ENCODE data around the gene ERMP1. TPM values are rescaled to one million over a fixed set of nuclear protein-coding genes. Genes with fewer than 3 reads are reported as not detected.

ERMP1 gene
- polyA plus RNA-seq, 1 donor from 2014 or later = 7.8 TPM

DNA sequence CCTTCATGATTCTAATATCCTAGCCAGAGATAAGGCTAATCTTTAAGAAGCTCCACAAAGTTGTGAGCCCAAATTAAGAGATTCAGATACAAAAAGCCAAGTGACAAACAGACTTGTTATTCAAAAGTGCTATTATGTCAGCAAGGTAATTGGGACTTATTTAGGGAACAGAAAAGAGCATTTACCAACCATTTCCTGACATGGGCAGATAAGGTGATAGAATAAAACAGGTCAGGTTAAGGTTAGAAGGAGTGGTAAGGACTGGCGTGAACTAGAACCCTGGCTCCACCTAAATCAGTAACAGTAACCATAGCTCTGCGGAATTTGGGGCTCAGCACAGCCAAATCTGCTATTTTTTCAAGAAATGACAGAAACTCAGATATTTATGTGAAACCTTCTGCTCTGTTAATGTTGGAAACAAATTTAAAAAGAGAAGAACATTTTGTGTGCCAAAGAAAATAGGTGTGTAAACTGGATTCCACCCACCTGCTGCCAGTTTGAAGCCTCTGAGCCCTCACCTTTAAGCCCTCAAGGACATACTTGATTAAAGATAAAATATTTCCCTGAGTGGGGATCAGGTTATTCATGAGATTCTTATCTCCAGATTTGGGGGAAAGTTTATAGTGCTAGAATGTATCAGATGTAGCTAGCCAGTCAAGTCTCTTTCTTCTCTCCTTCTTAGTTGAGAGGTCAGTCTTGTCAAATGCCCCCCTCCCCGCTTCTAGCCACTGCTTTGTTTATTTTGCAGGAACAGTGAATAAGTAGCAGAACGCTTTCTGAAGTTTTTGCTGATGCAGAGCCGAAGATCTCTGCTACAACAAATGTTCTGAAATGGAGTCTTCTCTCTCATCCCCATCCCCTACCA is 10.2 kb upstream of the ERMP1 start:
- no peaks in the 10 kb centered on the region for H3K79me2 ChIP-seq (replicated peaks; ENCODE audit: insufficient read depth, low read length)
- no peak overlapping the region for H3K4me3 ChIP-seq (ENCODE audit: low read length)
- TF ChIP-seq EZH2 (IDR thresholded peaks at IDR 0.05; ENCODE audit: borderline replicate concordance, insufficient read depth, low read length, poor library complexity, severe bottlenecking) (no peak), EP300 (conservative IDR thresholded peaks at IDR 0.05; ENCODE audit: poor library complexity, severe bottlenecking) (no peak), MXI1 (conservative IDR thresholded peaks at IDR 0.05; ENCODE audit: poor library complexity, severe bottlenecking) (no peak), SMC3 (conservative IDR thresholded peaks at IDR 0.05; ENCODE audit: poor library complexity) (no peak), TAF1 (IDR thresholded peaks at IDR 0.05; ENCODE audit: low read depth) (no peak), REST (IDR thresholded peaks at IDR 0.05; ENCODE audit: borderline replicate concordance) (no peak), POLR2AphosphoS5 (IDR thresholded peaks at IDR 0.05) (no peak), RAD21 (conservative IDR thresholded peaks at IDR 0.05) (no peak)
- TF ChIP-seq, protein P1, sequence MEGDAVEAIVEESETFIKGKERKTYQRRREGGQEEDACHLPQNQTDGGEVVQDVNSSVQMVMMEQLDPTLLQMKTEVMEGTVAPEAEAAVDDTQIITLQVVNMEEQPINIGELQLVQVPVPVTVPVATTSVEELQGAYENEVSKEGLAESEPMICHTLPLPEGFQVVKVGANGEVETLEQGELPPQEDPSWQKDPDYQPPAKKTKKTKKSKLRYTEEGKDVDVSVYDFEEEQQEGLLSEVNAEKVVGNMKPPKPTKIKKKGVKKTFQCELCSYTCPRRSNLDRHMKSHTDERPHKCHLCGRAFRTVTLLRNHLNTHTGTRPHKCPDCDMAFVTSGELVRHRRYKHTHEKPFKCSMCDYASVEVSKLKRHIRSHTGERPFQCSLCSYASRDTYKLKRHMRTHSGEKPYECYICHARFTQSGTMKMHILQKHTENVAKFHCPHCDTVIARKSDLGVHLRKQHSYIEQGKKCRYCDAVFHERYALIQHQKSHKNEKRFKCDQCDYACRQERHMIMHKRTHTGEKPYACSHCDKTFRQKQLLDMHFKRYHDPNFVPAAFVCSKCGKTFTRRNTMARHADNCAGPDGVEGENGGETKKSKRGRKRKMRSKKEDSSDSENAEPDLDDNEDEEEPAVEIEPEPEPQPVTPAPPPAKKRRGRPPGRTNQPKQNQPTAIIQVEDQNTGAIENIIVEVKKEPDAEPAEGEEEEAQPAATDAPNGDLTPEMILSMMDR (IDR thresholded peaks at IDR 0.05; ENCODE audit: poor library complexity, severe bottlenecking) = no peak
- no peak overlapping the region for H3K9ac ChIP-seq (ENCODE audit: low read length)
- no peaks in the 10 kb centered on the region for H3K36me3 ChIP-seq (ENCODE audit: insufficient read depth, low read length)
- no peak overlapping the region for H3K27ac ChIP-seq (ENCODE audit: low read length)
- H3K27me3 ChIP-seq (ENCODE audit: insufficient read depth, low read depth, low read length) = no peaks in the 10 kb centered on the region
- H3K9me3 ChIP-seq (ENCODE audit: low read length) = no peaks in the 10 kb centered on the region
- no peak overlapping the region for H3K4me2 ChIP-seq (ENCODE audit: low read length)
- no peaks in the 10 kb centered on the region for H3F3A ChIP-seq (ENCODE audit: insufficient read depth, low read length, poor library complexity, severe bottlenecking)
- H2AFZ ChIP-seq (ENCODE audit: low read depth, low read length) = no peak overlapping the region
- no peaks in the 10 kb centered on the region for H4K20me1 ChIP-seq (ENCODE audit: insufficient read depth)
- H3K9me2 ChIP-seq (ENCODE audit: insufficient read depth, low read length) = no peaks in the 10 kb centered on the region

DNA sequence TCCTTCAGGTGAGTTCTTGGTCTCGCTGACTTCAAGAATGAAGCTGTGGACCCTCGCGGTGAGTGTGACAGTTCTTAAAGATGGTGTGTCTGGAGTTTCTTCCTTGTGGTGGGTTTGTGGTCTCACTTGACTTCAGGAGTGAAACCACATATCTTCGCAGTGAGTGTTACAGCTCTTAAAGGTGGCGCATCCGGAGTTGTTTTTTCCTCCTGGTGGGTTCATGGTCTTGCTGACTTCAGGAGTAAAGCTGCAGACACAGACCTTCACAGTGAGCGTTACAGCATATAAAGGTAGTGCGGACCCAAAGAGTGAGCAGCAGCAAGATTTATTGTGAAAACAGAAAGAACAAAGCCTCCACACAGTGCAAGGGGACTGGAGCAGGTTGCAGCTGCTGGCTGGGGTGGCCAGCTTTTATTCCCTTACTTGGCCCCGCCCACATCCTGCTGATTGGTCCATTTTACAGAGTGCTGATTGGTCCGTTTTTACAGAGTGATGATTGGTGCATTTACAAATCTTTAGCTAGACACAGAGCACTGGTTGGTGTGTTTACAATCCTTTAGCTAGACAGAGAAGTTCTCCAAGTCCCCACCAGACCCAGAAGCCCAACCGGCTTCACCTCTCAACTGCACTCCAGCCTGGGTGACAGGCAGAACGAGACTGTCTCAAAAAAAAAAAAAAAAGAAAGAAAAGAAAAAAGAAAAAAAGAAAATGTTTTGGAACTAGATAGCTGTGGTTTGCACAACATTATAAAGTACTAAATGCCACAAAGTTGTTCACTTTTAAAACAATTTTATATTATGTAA is 9.1 kb upstream of the ERMP1 start:
- no peaks in the 10 kb centered on the region for H3K79me2 ChIP-seq (replicated peaks; ENCODE audit: insufficient read depth, low read length)
- no peak overlapping the region for H3K27ac ChIP-seq (ENCODE audit: low read length)
- no peaks in the 10 kb centered on the region for H3K27me3 ChIP-seq (ENCODE audit: insufficient read depth, low read depth, low read length)
- no peaks in the 10 kb centered on the region for H4K20me1 ChIP-seq (ENCODE audit: insufficient read depth)
- no peak overlapping the region for H2AFZ ChIP-seq (ENCODE audit: low read depth, low read length)
- no peaks in the 10 kb centered on the region for H3K9me2 ChIP-seq (ENCODE audit: insufficient read depth, low read length)
- H3K36me3 ChIP-seq (ENCODE audit: insufficient read depth, low read length) = no peaks in the 10 kb centered on the region
- H3K4me2 ChIP-seq (ENCODE audit: low read length) = no peak overlapping the region
- H3K4me3 ChIP-seq (ENCODE audit: low read length) = no peak overlapping the region
- H3K9ac ChIP-seq (ENCODE audit: low read length) = no peak overlapping the region
- no peaks in the 10 kb centered on the region for H3K9me3 ChIP-seq (ENCODE audit: low read length)
- H3F3A ChIP-seq (ENCODE audit: insufficient read depth, low read length, poor library complexity, severe bottlenecking) = no peaks in the 10 kb centered on the region
- TF ChIP-seq EP300 (conservative IDR thresholded peaks at IDR 0.05; ENCODE audit: poor library complexity, severe bottlenecking) (no peak), TAF1 (IDR thresholded peaks at IDR 0.05; ENCODE audit: low read depth) (no peak), MXI1 (conservative IDR thresholded peaks at IDR 0.05; ENCODE audit: poor library complexity, severe bottlenecking) (no peak), SMC3 (conservative IDR thresholded peaks at IDR 0.05; ENCODE audit: poor library complexity) (no peak), RAD21 (conservative IDR thresholded peaks at IDR 0.05) (no peak)
- TF ChIP-seq, protein P1 (IDR thresholded peaks at IDR 0.05; ENCODE audit: poor library complexity, severe bottlenecking) = no peak
